GM12891 (cell line): ENCODE measurements around the gene S100A10.

ENCODE experiments used
- POLR2A ChIP-seq: IDR thresholded peaks from 2 replicates; pipeline ENCODE4 v1.6.1; 2011; ENCODE audit warnings: low read depth, low read length, control low read depth
- POLR2AphosphoS5 ChIP-seq: IDR thresholded peaks from 2 replicates; pipeline ENCODE4 v1.6.1; 2011; ENCODE audit warnings: low read depth, low read length, control low read depth
- SPI1 ChIP-seq: IDR thresholded peaks from 2 replicates; pipeline ENCODE4 v1.6.1; 2011; ENCODE audit warnings: low read depth, low read length, control low read depth
- TAF1 ChIP-seq: IDR thresholded peaks from 2 replicates; pipeline ENCODE4 v1.6.1; 2011; ENCODE audit warnings: low read depth, low read length, control low read depth

- TF ChIP-seq POLR2A (no peak), TAF1 (no peak), POLR2AphosphoS5 (no peak), SPI1 (no peak)
These were observed 13.4 kb upstream of the S100A10 start for GRCh38 chr1:152007047-152007446.
